ENCODE data around the gene HAGHL.

- TF ChIP-seq CTCF (IDR thresholded peaks at IDR 0.05) (no peak), POLR2A (IDR thresholded peaks at IDR 0.05) (no peak)
Measured at GRCh38 chr16:725463-726187, 1.3 kb upstream of the HAGHL start.

Data from uterus (tissue), 2 donors.